HG03108 (cell line): ENCODE results near the gene C1orf122.

ENCODE experiments used
- ATAC-seq: cut with Tn5 transposase; IDR thresholded peaks from one replicate; pipeline ENCODE4 v1.9.1; 2021; ENCODE audit warnings: moderate library complexity; ENCODE audit not compliant: unreplicated experiment

C1orf122 gene

GRCh38 chr1:37797750-37798345 is 9.7 kb upstream of the C1orf122 start:
- ATAC-seq: no peak

GRCh38 chr1:37802439-37802838 is 5.2 kb upstream of the C1orf122 start:
- ATAC-seq: no peak

- ATAC-seq: no peak
These were observed 403 bp upstream of the C1orf122 start for GRCh38 chr1:37807220-37807554.

DNA sequence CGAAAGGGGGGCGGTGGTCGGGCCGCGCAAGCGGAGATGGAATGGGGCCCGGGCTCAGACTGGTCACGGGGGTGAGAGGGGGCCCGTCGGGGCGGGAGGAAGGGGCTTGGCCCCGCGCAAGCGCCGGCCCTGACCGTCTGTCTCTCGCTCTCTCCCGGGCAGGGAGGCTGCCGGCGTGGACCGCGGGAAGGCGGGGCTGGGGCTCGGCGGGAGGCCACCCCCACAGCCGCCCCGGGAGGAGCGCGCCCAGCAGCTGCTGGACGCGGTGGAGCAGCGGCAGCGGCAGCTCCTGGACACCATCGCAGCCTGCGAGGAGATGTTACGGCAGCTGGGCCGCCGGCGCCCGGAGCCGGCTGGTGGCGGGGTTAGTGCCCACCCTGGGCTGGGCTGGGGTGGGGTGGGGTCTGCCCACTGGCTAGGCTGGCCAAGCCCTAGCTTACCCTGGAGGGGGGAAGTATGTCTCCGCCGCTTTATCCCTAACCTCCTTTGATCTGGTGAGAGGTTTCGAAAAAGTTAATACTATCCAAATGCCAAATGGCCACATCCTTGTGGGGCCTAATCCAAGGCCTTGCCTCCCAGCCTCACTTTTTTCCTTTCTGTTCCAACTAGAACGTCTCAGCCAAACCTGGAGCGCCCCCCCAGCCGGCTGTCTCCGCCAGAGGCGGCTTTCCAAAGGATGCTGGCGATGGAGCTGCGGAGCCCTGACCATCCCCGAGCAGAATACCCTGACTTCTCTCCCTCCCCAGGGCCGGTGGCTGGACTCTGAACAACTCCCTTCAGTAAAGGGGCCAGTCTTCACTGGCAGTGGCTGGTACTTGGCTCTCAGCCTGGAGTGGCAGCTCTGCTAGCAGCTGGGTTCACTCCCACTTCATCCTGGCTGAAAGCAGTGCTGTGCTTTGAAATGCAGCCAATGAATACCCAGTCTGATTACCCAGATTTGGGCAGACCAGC is 1.1 kb downstream of the C1orf122 start:
- ATAC-seq: peak; percentile 28

- ATAC-seq: no peak
These were observed 2.4 kb downstream of the C1orf122 start for GRCh38 chr1:37809942-37810341.

GRCh38 chr1:37811027-37811655 is 3.6 kb downstream of the C1orf122 start:
- ATAC-seq: no peak

- ATAC-seq: no peak
These were observed 6.0 kb downstream of the C1orf122 start for GRCh38 chr1:37813529-37814145.

DNA sequence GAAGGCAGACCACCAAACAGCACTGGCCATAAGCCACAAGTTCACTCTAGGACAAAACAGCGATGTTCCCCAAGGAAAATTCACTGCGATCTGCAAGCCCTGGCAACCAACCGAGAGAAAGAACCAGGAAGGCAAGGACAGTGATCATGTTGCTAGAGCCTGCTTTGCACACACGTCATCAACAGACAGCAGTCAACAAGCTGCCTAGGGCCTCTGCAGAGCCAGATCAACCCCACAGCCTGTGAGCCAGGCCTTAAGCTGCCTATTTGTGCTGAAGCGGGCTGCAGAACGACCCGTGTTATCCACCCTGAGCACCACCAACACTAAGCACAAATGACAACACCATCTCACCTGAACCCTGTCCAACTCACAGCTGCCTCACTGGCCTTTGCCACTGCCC is 6.7 kb downstream of the C1orf122 start:
- ATAC-seq: no peak

DNA sequence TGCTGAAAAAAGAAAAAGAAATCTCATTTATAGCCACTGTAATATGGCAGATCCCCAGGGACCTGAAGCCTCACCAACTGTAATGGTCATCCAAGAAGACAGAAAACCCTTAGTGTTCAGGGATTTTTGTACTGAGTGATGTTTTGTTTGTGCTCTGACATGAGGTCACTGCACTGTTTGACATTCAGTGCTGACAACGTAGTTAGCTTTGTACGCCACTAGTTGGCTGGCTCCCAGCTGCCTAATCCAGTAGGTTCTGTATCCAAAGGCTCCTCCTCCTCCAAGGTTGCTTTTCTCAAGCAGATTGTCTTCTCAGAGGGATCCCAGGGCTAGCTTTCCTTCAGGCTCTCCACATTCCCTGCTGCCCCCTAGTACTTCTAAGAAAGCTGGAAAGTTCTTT is 9.9 kb downstream of the C1orf122 start:
- ATAC-seq: no peak

GRCh38 chr1:37821481-37821880 is 13.9 kb downstream of the C1orf122 start:
- no peak for ATAC-seq

DNA sequence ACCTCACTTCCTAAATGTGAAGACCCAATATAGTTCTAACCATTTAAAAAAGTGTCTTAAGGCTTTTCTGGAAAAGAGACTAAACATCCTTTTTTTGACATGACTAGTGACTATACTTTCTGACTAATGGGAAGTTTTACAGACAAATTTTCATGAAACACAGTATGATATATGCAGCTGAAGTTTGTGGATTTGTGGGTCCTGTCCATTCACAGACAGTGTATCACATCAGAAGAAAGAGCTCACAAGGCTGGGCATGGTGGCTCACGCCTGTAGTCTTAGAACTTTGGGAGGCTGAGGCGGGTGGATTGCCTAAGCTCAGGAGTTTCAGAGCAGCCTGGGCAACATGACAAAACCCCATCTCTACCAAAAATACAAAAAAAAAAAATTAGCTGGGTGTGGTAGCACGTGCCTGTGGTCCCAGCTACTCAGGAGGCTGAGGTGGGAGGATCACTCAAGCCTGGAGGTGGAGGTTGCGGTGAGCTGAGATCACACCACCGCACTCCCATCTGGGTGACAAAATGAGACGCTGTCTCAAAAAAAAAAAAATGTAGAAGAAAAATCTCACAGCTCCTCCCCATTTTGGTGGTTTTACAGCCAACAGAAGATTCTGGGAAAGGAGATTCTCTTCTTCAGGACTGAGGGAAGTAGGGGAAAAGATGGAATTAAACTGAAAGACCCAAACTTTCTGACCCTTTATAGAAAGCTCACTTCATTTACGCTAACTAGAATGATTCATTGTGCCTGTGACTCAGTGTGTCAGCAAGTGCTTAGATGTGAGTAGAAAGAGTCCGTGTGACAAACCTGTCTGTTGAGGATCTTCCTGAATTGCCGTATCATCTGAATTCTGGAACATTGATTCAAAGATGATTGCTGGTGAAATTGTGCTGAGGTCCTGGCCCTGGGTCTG is 15.6 kb downstream of the C1orf122 start:
- ATAC-seq: no peak

DNA sequence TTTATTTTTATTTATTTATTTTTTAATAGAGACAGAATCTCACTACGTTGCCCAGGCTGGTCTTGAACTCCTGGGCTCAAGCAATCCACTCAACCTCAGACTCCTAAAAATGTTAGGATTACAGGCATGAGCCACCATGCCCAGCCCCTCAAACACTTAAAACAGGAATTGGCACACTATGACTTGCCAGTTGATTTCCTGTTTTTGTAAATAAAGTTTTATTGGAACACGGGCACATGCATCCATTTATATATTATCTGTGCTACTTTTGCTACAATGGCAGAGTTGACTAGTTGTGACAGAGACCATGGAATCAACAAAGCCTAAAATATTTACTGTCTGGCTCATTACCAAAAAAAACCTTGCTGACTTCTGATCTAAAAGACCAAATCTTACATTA is 16.4 kb downstream of the C1orf122 start:
- no peak for ATAC-seq

- no peak for ATAC-seq
These were observed 17.9 kb downstream of the C1orf122 start for GRCh38 chr1:37825506-37825905.

- no peak for ATAC-seq
These were observed 21.0 kb downstream of the C1orf122 start for GRCh38 chr1:37828410-37829074.

DNA sequence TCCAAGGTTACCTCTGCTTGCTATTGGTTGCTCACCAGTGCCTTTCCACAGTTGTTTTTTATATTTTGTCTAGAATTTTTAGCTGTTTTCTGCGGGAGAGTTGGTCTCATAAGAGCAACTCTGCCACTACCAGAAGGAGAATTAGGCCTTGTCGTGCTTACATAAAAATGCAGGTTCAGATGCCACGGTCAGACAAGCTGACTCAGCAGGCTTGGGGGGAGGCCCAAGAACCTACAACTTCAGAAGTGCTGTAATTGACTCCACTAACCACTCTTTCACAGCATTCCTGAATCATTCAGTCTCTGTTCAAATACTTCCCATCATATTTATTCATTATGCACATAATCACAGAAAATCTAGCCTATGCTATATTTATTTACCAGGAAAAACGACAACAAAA is 23.5 kb downstream of the C1orf122 start:
- no peak for ATAC-seq

DNA sequence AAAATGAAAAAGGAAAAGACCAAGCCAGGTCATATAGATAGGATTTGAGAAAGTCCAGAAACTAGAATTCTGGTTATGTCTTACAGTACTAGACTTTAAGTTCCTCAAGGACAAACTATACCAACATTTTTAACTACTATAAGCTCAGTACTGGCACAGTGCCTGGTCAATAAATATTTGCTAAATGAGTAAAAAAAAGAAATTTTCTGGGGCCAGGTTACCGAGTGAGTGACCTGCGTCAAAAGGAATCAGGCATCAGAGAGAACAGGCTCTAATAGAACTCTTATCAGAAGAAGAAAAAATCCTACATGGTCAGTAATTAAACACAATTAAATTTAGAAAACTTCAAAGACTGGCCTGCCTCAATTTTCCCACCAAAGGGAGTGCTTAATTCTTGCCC is 24.2 kb downstream of the C1orf122 start:
- no peak for ATAC-seq

DNA sequence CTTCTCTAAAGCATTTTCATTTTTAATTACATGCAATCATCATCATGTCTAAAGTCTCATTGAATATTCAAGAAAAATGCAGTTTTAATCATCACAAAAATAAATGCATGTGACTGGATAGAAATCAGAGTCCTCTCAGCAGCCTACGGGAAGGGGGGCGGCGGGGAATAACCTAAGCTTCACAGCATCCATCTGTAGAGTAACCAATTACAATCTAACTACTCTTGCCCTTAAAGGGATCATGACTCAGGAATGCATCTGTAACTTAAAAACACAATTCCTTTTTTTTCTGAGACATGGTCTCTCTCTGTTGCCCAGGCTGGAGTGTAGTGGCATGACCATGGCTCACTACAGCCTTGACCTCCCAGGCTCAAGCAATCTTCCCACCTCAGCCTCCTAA is 29.2 kb downstream of the C1orf122 start:
- ATAC-seq: no peak

GRCh38 chr1:37839676-37840075 is 32.1 kb downstream of the C1orf122 start:
- ATAC-seq: no peak

DNA sequence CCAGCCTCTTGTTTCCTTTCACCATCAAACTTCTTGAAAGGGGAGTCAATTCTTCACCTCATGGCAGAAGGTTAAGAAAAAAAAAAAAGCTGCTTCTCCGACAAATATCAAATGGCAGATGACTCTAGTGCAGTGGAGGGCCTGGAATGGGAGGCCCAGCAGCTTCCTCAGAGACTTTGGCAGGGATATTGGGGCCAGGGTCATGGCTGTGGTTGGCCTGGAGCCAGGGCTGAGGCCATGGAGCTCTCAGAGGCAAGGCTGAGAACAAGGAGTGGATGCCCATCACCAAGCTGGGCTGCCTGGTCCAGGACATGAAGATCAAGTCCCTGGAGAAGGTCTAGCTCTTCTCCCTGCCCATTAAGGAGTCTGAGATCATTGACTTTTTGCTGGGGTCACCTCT is 33.1 kb downstream of the C1orf122 start:
- ATAC-seq: no peak

DNA sequence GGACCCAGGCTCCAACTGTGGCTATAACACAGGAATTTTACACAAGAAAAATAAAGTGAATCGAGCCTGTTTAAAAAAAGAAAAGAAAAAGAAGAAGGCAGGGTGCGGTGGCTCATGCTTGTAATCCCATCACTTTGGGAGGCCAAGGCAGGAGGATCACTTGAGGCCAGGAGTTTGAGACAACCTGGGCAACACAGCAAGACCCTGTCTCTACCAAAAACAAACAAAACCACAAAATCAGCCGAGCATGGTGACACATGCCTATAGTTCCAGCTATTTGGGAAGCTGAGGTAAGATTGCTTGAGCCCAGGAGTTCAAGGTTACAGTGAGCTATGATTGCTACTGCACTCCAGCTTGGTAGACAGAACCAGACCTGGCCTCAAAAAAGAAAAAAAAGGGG is 34.1 kb downstream of the C1orf122 start:
- no peak for ATAC-seq
